DOHH2 (cell line): ENCODE data around the gene EHD4.

Source experiments
- CTCF ChIP-seq: fragments of 200-600 bp; sonication (generic); IDR thresholded peaks from one replicate; pipeline ENCODE4 v1.5.1; 2014; ENCODE audit warnings: antibody characterized with exemption, mild to moderate bottlenecking, low read depth, low read length; ENCODE audit not compliant: poor library complexity, severe bottlenecking
- EZH2phosphoT487 ChIP-seq: fragments of 200-600 bp; sonication (generic); IDR thresholded peaks from 2 replicates; pipeline ENCODE4 v1.6.1; 2017; ENCODE audit warnings: borderline replicate concordance, mild to moderate bottlenecking, antibody characterized with exemption, low read length, moderate library complexity, mixed read lengths

GRCh38 chr15:41850482-41851166 is 121.7 kb downstream of the EHD4 start:
- TF ChIP-seq CTCF (no peak), EZH2phosphoT487 (no peak)
